Activated CD8-positive, alpha-beta memory T cell treated with anti-CD3 and anti-CD28 coated beads, Interleukin-2, amount 10 ng/mL, durations not matched to agents 7 days and 5 days (primary cell): Measurements from ENCODE around the gene GBP3. TPM values are rescaled to one million over a fixed set of nuclear protein-coding genes. Genes with fewer than 3 reads are reported as not detected.
"Not testable (repeated sequence)": the region's sequence is repeated elsewhere in the genome, so short reads cannot be mapped to it uniquely, and the experiment has no call there.

Source experiments
- ATAC-seq: fragments of 150-1000 bp; cut with Tn5 transposase; one replicate; pipeline ENCODE4 v1.10.0; 2021; ENCODE audit warnings: moderate library complexity
- CTCF ChIA-PET: fragments of 350-600 bp; sonication (Branson Sonifier 250); formaldehyde crosslinking; loops from one replicate; lab custom pipeline; 2021; ENCODE audit warnings: antibody characterized with exemption; lab: Charles Lee
- DNase-seq: peaks from one replicate; pipeline ENCODE4 v3.0.0-alpha.2; 2020
- H3K27ac Mint-ChIP-seq: one replicate; pipeline ENCODE4 v1.8.0; 2021; ENCODE audit warnings: mild to moderate bottlenecking, mixed read lengths
- H3K27me3 Mint-ChIP-seq: one replicate; pipeline ENCODE4 v1.8.0; 2021; ENCODE audit warnings: mixed read lengths
- H3K36me3 Mint-ChIP-seq: one replicate; pipeline ENCODE4 v1.8.0; 2021; ENCODE audit warnings: mild to moderate bottlenecking, mixed read lengths
- H3K4me1 Mint-ChIP-seq: one replicate; pipeline ENCODE4 v1.8.0; 2021; ENCODE audit warnings: mixed read lengths
- H3K4me3 Mint-ChIP-seq: one replicate; pipeline ENCODE4 v1.8.0; 2021; ENCODE audit warnings: mild to moderate bottlenecking, moderate library complexity, mixed read lengths
- H3K9me3 Mint-ChIP-seq: one replicate; pipeline ENCODE4 v1.8.0; 2022; ENCODE audit warnings: low read depth, mixed read lengths
- total RNA-seq, 2 experiments: library from RNA; stranded (reverse); gene quantifications; one replicate each; pipeline ENCODE4 v1.2.3, GENCODE V29; 2021

The GBP3 gene
- total RNA-seq, 2 experiments from 2014 or later, result 32.0 to 38.6 TPM

- DNase-seq (peak; percentile 55), ATAC-seq (peak; percentile 62)
- Mint-ChIP-seq H3K4me1 (peaks cover 79% of the 10 kb centered on the region), H3K9me3 (peaks cover 23% of the 10 kb centered on the region), H3K36me3 (peaks cover 84% of the 10 kb centered on the region), H3K27me3 (no peaks in the 10 kb centered on the region), H3K4me3 (peak overlapping the region; percentile 64), H3K27ac (peak overlapping the region; percentile 86)
- CTCF ChIA-PET, result interaction anchor here (0.6 to 3.0 kb wide), 22 partner anchors 8 to 779 kb away, joined by 3 to 22 read pairs (median 5); partner anchors contain the start of genes GBP1, GBP3 and GBP4
Observed at GRCh38 chr1:88983791-88984559, 38.7 kb downstream of the GBP3 start.

DNA sequence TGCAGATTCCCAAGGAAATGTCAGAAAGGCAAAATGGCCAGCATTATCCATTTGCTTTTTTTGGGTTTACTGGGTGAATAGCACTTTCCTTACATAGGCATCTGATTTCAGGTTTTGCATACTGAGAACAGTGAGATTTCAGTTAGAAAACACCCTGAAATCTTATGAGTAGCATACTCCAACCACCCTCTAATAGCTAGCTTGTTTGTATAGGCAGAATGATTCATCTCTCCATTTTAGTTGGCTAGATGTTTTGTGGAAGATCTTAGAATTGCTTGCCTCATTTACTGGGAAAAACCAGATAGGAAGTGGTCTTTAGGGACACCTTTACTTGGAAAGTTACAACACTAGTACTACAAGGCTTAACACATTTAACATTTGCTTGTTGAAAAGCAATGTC is 40.6 kb downstream of the GBP3 start:
- H3K27me3 Mint-ChIP-seq, result no peaks in the 10 kb centered on the region
- H3K9me3 Mint-ChIP-seq, result peaks cover 23% of the 10 kb centered on the region
- CTCF ChIA-PET, result interaction anchor here (0.7 kb wide), 1 partner anchor 14 kb away, joined by 3 read pairs; no protein-coding TSS in a partner anchor
- DNase-seq (no peak), ATAC-seq (no peak)
- H3K4me1 Mint-ChIP-seq, result peaks cover 72% of the 10 kb centered on the region
- H3K27ac Mint-ChIP-seq, result peak overlapping the region; percentile 86
- H3K36me3 Mint-ChIP-seq, result peaks cover 81% of the 10 kb centered on the region
- H3K4me3 Mint-ChIP-seq, result peak overlapping the region; percentile 18

DNA sequence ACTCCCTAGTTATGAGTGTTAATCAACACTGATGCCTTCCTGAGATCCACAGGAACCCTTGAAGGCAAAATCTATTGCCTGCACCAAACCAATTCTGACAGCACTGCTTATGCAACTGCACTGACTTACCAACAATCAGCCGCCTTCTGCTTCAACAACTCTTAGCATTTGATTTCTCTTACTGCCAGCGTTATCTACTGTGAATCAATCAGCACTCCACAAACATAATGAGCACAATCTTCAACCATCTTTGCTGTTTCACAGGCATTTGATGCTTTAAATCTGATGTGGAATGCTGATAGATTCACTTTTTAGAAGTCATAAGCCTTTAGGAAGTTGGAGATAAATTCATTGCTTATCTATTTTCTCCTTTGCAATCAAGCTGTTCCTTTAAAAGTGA is 41.2 kb downstream of the GBP3 start:
- not testable (repeated sequence) for H3K4me3 Mint-ChIP-seq, ATAC-seq, DNase-seq, H3K27me3 Mint-ChIP-seq
- Mint-ChIP-seq H3K36me3 (peaks cover 77% of the 10 kb centered on the region), H3K27ac (peak overlapping the region; percentile 86), H3K4me1 (peaks cover 68% of the 10 kb centered on the region), H3K9me3 (peaks cover 23% of the 10 kb centered on the region)
- CTCF ChIA-PET, result interaction anchor here (0.6 to 0.7 kb wide), 2 partner anchors 8 to 15 kb away, joined by 3 read pairs; no protein-coding TSS in a partner anchor

DNA sequence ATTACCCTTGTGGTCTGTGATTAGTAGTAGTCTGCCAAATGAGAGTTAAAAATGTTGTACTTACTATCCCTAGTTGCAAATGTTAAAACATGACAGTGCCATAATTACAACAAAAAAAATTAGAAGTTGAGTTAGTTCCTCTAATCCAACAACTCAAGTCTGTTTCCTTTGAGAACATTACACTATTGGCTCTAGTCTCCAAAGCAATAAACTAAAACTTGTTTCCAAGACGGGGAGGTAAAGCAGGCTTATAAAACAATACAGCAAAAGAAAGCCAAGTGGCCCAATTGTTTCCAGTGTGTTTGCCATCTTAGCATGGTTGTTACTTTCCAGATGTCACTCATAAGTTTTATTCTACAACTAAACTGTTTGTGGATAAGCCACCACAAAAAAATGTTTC is 41.8 kb downstream of the GBP3 start:
- Mint-ChIP-seq H3K27ac (peak overlapping the region; percentile 86), H3K4me3 (no peak overlapping the region), H3K36me3 (peaks cover 77% of the 10 kb centered on the region), H3K27me3 (no peaks in the 10 kb centered on the region), H3K4me1 (peaks cover 68% of the 10 kb centered on the region), H3K9me3 (peaks cover 25% of the 10 kb centered on the region)
- DNase-seq (no peak), ATAC-seq (no peak)
- CTCF ChIA-PET, result interaction anchor here (1.4 kb wide), 1 partner anchor 84 kb away, joined by 3 read pairs; the partner anchor contains the start of gene GBP1

- CTCF ChIA-PET, result interaction anchor here (1.1 to 1.4 kb wide), 2 partner anchors 86 to 106 kb away, joined by 3 read pairs; partner anchors contain the start of gene GBP1
- peaks cover 77% of the 10 kb centered on the region for H3K36me3 Mint-ChIP-seq
- DNase-seq (no peak), ATAC-seq (no peak)
- H3K4me1 Mint-ChIP-seq, result peaks cover 64% of the 10 kb centered on the region
- peak overlapping the region; percentile 72 for H3K27ac Mint-ChIP-seq
- H3K9me3 Mint-ChIP-seq, result peaks cover 26% of the 10 kb centered on the region
- H3K4me3 Mint-ChIP-seq, result no peak overlapping the region
- no peaks in the 10 kb centered on the region for H3K27me3 Mint-ChIP-seq
Observed at GRCh38 chr1:88979749-88980116, 42.9 kb downstream of the GBP3 start.

DNA sequence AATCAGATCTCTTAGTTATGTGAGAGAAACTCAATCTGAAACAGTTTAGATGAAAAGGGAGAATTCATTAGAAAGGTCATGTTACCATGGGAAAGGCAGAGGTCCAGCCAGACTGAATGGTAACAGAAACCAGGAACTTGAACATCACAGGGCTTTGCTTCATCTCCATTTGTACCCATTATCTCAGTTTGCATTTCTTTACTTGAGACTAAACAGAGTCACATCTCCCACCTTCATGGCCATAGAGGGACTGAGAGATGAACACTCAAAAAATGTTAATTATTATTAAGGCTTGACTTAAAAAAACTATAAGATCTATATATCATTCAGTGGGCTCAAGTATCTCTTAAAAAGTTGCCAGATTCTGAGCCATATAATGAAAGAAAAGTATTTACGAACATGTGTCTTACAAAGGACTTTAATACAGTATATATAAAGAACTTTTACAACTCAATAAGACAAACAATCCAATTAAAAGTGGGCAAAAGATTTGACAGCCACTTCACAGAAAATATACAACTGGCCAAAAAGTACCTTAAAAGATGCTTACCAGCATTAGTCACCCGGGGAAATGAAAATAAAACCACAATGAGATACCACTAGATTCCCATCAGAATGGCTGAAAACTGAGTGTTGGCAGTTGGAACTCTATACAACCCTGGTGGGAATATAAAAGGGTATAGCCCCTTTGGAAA is 43.5 kb downstream of the GBP3 start:
- peaks cover 26% of the 10 kb centered on the region for H3K9me3 Mint-ChIP-seq
- peaks cover 64% of the 10 kb centered on the region for H3K4me1 Mint-ChIP-seq
- CTCF ChIA-PET, result interaction anchor here (1.1 to 1.4 kb wide), 3 partner anchors 9 to 107 kb away, joined by 3 to 4 read pairs (median 3); partner anchors contain the start of gene GBP1
- H3K27ac Mint-ChIP-seq, result peak overlapping the region; percentile 72
- ATAC-seq (no peak), DNase-seq (no peak)
- H3K27me3 Mint-ChIP-seq, result no peaks in the 10 kb centered on the region
- H3K4me3 Mint-ChIP-seq, result no peak overlapping the region
- peaks cover 77% of the 10 kb centered on the region for H3K36me3 Mint-ChIP-seq

GRCh38 chr1:88976235-88976634 is 46.4 kb downstream of the GBP3 start:
- CTCF ChIA-PET, result interaction anchor here (1.2 kb wide), 1 partner anchor 12 kb away, joined by 3 read pairs; no protein-coding TSS in a partner anchor
- no peak overlapping the region for H3K27ac Mint-ChIP-seq
- no peak overlapping the region for H3K4me3 Mint-ChIP-seq
- H3K9me3 Mint-ChIP-seq, result peaks cover 10% of the 10 kb centered on the region
- no peak for DNase-seq
- peaks cover 54% of the 10 kb centered on the region for H3K4me1 Mint-ChIP-seq
- H3K27me3 Mint-ChIP-seq, result no peaks in the 10 kb centered on the region
- ATAC-seq, result no peak
- peaks cover 57% of the 10 kb centered on the region for H3K36me3 Mint-ChIP-seq

DNA sequence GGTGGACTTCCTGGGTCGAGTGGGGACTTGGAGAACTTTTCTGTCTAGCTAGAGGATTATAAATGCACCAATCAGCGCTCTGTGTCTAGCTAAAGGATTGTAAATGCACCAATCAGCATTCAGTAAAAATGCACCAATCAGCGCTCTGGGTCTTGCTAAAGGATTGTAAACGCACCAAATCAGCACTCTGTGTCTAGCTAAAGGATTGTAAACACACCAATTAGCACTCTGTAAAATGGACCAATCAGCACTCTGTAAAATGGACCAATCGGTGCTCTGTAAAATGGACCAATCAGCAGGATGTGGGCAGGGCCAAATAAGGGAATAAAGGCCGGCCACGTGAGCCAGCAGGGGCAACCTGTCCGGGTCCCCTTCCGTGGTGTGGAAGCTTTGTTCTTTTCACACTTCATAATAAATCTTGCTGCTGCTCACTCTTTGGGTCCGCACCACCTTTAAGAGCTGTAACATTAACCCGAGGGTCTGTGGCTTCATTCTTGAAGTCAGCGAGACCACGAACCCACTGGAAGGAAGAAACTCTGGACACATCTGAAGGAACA is 48.0 kb downstream of the GBP3 start:
- H3K4me1 Mint-ChIP-seq, result peaks cover 47% of the 10 kb centered on the region

DNA sequence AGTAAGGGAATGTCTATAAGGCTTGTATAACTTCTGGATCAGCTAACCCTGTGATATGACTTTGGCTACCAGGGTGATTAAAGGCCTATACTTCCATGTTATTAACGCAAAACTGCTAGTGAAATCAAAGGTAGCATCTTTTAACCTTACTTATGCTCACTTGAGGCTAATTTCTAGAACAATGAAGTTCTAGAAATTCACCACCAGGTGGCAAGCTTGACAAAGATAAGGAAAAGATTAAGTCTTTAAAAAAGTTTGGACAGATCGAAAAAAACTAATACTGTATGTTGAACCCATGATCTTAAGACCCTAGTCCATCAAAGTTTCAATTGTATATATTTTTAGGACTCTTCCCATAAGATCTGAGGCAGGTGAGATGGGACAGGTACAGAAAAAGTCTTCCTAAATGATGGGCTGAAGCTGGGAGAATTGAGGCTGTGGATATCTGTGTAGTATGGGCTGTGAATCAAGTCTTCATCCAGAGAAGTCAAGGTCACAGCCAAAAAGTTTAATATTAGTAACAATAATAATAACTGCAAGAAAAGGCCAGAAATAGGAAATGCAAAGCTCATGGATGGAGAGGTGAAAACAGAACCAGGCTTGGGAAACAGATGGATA is 49.0 kb downstream of the GBP3 start:
- Mint-ChIP-seq H3K9me3 (peaks cover 4% of the 10 kb centered on the region), H3K4me3 (no peak overlapping the region), H3K36me3 (peaks cover 45% of the 10 kb centered on the region), H3K27ac (peak overlapping the region; percentile 4), H3K27me3 (no peaks in the 10 kb centered on the region), H3K4me1 (peaks cover 39% of the 10 kb centered on the region)
- ATAC-seq (peak; percentile 68), DNase-seq (no peak)
- CTCF ChIA-PET, result interaction anchor here (0.7 to 2.6 kb wide), 16 partner anchors 8 to 491 kb away, joined by 3 to 22 read pairs (median 3); partner anchors contain the start of gene GBP3

More for the DNA sequence above, 48.0 kb downstream of the GBP3 start:
- peaks cover 49% of the 10 kb centered on the region for H3K36me3 Mint-ChIP-seq
- not testable (repeated sequence) for H3K9me3 Mint-ChIP-seq, ATAC-seq, H3K4me3 Mint-ChIP-seq, DNase-seq, H3K27ac Mint-ChIP-seq, H3K27me3 Mint-ChIP-seq
- CTCF ChIA-PET, result interaction anchor here (0.8 to 2.4 kb wide), 6 partner anchors 9 to 479 kb away, joined by 3 to 22 read pairs (median 4); no protein-coding TSS in a partner anchor

GRCh38 chr1:88961647-88962275 is 60.9 kb downstream of the GBP3 start:
- no peak overlapping the region for H3K27ac Mint-ChIP-seq
- CTCF ChIA-PET, result interaction anchor here (1.0 kb wide), 1 partner anchor 12 kb away, joined by 4 read pairs; no protein-coding TSS in a partner anchor
- H3K9me3 Mint-ChIP-seq, result no peaks in the 10 kb centered on the region
- H3K4me3 Mint-ChIP-seq, result no peak overlapping the region
- DNase-seq (no peak), ATAC-seq (no peak)
- H3K36me3 Mint-ChIP-seq, result peaks cover 56% of the 10 kb centered on the region
- H3K27me3 Mint-ChIP-seq, result no peaks in the 10 kb centered on the region
- no peaks in the 10 kb centered on the region for H3K4me1 Mint-ChIP-seq

- no peak overlapping the region for H3K4me3 Mint-ChIP-seq
- no peaks in the 10 kb centered on the region for H3K27me3 Mint-ChIP-seq
- H3K27ac Mint-ChIP-seq, result no peak overlapping the region
- ATAC-seq (no peak), DNase-seq (no peak)
- no peaks in the 10 kb centered on the region for H3K4me1 Mint-ChIP-seq
- H3K36me3 Mint-ChIP-seq, result peaks cover 54% of the 10 kb centered on the region
- no peaks in the 10 kb centered on the region for H3K9me3 Mint-ChIP-seq
- CTCF ChIA-PET, result interaction anchor here (1.0 kb wide), 1 partner anchor 13 kb away, joined by 4 read pairs; no protein-coding TSS in a partner anchor
Observed at GRCh38 chr1:88961081-88961480, 61.6 kb downstream of the GBP3 start.
